Activated CD4-positive, alpha-beta T cell treated with anti-CD3 and anti-CD28 coated beads, Interleukin-2, amount 50 U/mL, for 24 hours (primary cell): ENCODE data around the gene INPP5A.
"Not testable (repeated sequence)": the region's sequence is repeated elsewhere in the genome, so short reads cannot be mapped to it uniquely, and the experiment has no call there.

Experiments
- DNase-seq, 2 donors: peaks; one replicate each; pipeline ENCODE4 v3.0.0-alpha.2; 2020; ENCODE audit warnings: low read depth in 1 of 2, low spot score in 1 of 2

INPP5A gene, protein sequence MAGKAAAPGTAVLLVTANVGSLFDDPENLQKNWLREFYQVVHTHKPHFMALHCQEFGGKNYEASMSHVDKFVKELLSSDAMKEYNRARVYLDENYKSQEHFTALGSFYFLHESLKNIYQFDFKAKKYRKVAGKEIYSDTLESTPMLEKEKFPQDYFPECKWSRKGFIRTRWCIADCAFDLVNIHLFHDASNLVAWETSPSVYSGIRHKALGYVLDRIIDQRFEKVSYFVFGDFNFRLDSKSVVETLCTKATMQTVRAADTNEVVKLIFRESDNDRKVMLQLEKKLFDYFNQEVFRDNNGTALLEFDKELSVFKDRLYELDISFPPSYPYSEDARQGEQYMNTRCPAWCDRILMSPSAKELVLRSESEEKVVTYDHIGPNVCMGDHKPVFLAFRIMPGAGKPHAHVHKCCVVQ

DNA sequence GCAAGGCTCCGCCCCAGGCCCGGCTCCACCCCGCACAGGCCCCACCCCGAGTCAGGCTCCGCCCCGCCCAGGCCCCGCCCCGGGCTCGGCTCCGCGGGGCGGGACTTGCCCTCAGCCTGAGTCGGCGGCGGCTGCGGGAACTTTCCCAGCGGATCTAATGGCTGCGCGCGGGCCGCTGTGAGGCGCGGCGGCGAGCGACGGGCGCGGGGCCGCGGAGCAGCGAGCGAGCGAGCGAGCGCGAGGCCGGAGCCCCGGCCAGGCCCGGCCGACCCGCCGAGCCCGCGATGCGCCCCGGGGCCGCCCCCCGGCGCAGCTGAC, at the start of gene INPP5A:
Gene INPP5A, plus strand, starts transcription at position 104 of the 318 bp plus-strand sequence. CDS start 310 bp downstream, outside the sequence.
- DNase-seq = no peak

DNA sequence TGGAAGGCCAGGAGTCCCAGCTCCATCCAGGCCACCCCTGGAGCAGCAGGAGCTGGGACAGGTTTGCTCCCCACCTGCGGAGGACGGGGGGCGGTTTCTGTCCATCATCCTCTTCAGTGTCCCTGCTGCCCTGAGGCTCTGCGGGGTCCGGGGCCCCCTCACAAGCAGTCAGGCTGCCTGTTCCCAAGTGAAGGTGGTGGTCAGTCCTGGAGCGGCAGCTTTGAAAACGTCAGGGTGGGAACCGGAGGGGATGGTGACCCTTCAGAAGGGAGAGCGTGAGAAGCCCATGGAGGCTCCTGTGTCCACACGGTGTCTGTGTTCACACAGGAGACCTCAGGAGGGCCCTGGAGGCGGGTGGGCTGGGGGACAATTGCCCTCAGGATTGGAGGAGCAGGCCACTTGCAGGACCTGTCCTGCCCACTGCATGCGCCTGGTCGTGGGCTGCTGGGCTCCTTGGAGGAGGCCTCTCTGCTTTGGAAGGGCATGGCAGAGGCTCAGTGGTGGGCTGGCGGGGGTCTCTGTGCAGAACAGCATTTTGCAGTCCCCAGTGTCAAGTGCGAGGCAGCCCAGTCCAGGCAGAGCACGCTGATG, 49.3 kb upstream of the INPP5A start:
- DNase-seq = no peak

DNA sequence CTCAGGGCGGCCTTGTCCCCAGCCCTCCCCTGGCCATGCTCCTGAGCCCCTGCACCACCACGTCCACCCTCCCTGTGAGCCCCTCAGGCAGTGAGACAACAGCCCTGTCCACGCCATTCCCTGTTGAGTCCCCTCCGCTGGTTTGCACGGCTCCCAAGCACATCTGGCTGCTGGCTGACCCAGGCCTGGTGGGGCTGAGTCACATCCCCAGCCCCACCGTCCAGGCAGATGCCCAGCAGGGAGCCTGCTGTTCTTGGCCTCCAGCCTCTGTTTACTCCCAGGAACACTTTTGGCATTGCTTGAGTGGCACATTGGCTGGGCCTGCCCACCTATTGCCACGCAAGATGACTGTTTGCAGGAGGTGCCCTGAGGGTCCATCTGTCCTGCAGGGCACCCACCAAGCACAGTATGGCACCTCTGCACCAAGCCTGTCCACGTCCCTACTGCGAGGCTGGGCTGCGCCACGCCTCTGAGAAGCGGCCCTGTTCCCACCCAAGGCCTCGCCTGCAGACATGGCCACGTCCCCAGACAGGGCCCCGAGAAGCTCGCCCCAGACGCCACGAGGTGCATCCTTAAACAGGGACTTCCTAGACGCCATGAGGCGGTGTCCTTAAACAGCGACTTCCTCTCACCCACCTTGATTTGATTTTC, 48.4 kb upstream of the INPP5A start:
- no peak for DNase-seq

DNA sequence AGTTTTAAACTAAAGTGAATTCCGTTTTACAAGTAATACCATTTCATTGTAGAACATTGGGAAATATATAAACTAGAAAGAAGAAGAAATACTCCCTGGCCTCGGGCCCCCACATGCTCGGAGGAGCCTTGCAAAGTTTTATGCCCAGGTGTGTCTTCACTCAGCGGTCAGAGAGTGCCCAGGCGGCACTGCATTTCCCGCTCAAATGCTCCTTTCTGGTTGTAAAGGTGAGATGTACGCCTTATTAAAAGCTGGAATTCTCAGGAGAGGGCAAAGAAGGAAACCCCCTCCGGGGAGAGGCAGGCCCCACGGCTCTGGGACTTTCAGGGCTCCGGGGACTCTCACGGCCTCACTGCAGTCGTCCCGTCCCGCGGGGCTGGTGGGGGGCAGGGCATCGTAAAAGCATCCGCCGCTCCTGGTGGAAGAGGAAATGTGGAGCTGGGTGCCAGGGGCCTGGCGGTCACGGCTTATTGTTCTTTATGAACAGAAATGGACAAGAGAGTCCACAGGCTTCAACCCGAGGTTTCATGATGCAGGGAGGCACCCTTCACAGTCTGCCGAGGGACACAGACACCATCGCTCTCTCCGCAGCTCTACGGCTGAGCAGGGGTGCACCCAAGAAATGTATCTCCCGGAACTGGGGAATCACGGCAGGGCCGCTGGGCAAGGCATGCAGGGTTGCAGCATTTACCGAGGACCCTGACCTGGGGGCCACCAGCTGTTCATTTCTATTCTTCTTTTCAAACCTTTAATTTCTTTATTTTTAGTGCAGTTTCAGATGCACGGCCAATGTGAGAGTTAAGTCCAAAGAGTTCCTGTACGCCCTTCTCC, 47.7 kb upstream of the INPP5A start:
- DNase-seq = no peak

DNA sequence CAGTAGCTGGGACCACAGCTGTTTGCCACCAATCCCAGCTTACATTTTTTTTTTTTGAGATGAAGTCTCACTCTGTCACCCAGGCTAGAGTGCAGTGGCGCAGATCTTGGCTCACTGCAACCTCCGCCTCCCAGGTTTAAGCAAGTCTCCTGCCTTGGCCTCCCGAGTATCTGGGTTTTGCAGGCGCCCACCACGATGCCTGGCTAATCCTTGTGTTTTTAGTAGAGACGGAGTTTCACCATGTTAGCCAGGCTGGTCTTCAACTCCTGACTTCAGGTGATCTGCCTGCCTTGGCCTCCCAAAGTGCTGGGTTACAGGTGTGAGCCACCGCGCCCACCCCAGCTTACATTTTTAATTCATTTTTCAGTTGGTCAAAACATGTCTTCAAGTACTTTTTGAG, 46.1 kb upstream of the INPP5A start:
- DNase-seq = not testable (repeated sequence)

DNA sequence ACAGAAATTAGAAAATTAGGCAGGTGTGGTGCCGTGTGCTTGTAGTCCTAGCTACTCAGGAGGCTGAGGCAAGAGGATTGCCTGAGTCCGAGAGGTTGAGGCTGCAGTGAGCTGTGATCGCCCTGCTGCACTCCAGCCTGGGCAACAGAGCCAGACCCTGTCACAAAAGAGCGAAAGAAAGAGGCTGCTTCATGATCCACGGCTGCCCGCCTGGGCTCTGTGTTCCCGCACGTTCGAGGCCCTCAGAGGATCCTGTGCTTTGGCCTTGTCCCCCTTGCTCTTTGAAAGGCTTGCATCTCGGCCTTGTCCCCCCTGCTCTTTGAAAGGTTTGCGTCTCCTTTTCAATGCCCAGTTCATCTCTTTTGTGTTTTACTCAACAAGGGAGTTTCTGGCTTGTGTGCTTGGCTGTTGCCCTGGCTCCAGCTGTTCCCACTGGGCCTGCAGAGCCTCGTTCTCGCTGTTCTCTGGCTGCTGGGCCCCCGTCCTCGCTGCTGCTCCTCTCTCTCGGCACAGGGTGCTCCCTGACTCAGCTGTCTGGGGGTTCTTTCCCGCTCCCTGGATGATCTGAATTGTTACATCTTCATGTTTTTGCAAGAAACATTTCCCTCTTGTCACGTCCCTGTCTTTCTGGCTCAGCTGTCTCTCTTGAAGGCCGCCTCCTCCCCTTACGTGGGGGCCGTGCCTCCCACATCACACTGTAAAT, 45.1 kb upstream of the INPP5A start:
- DNase-seq = no peak

DNA sequence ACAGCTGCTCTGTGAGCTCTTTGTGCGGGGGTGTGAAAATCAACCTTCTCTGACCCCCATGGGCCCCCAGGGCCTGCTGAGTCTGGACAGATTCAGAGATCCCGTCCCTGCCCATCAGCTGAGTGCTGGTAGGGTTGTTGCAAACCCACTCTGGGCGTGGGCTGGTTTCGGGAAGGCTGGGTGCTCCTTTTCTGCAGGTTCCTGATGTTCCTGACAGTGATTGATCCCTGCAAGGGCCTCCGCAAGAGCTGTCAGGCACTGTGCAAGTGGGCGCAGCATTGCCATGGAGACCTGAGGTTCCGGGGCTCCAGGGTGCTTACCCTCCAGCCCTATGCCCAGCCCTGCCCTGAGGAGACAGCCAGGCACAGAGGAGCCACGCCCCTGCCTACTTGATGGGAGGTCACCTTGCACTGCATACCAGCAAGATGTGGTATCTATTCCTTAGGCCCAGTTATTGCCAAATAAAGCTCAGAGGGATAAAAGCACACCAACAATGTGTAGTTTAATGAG, 44.3 kb upstream of the INPP5A start:
- no peak for DNase-seq

DNA sequence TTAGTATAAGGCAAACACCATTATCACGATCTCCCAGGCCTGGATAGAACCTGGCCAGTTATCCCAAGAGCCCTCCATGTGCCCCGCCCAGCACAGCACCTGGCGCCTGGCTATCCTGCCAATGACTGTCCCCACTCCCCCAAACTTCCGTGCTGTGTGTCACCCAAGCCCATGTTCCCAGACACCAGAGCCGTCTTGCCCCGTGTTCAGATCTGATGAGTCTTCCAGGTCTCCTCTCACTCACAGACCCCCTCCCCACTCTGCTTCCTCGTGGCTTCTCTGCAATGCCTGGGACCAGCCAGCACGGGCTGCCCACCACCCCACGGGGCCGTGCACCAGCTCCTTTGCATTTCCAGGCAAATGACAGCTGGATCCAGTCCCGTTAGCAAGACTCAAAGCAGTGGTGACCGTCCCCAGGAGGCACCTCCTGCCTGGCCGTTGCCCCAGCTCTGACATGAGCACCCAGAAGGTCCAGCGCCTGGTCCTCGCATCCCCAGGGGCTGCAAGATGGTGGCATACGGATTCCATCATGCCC, 43.8 kb upstream of the INPP5A start:
- no peak for DNase-seq

DNA sequence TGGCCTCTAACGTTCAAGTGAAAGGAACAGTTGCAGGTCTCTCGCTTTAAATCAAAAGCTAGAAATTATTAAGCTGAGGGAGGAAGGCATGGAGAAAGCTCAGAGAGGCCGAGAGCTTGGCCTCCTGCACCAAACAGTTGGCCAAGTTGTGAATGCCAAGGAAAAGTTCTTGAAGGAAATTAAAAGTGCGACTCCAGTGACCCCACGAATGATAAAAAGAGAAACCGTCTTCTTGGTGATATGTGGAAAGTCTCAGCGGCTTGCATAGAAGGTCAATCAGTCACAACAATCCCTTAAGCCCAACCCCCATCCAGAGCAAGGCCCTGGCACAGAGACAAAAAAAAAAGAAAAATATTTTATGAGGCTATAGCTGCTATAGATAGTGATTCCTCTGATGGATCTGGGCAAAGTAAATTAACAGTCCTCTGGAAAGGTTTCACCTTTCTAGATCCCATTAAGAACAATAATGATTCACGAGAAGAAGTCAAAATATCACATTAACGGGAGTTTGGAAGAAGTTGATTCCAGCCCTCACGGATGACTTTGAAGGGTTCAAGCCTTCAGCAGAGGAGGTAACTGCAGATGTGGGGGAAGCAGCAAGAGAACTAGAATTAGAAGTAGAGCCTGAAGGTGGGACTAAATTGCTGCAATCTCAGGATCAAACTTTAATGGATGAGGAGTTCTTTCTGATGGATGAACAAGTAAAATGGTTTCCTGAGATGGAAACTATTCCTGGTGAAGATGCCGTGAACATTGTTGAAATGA, 42.5 kb upstream of the INPP5A start:
- no peak for DNase-seq

DNA sequence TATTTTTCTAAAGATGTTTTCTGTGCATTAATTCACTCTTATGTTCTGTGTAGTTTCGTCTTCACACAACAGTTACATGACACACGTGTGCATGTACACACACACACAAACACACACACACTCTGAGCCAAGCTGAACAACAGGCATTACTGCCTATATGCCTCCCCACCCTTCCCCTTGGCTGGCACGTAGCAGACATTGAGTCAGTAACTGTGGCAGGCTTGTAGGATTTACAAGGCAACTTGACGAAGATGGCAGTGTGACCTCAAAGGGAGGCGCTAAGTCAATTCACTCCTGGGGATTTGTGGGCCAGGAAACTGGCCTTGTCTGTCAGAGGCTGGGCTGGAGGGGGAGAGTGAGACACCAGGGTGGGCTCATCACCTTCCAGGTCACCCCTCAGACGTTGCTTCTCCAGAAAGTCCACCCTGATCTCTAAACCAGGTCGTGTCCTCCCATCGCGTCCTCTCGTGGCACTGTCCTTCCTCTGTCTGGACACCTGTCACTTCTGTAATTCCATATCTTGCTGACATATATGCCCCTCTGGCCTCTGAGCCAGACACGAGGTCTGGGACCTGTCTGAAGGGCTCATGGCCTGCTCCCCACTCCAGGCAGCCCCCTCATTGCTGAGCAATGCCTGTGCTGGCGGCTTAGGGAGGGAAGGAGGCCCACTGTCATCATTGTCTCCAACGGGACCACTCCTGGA, 41.1 kb upstream of the INPP5A start:
- no peak for DNase-seq

DNA sequence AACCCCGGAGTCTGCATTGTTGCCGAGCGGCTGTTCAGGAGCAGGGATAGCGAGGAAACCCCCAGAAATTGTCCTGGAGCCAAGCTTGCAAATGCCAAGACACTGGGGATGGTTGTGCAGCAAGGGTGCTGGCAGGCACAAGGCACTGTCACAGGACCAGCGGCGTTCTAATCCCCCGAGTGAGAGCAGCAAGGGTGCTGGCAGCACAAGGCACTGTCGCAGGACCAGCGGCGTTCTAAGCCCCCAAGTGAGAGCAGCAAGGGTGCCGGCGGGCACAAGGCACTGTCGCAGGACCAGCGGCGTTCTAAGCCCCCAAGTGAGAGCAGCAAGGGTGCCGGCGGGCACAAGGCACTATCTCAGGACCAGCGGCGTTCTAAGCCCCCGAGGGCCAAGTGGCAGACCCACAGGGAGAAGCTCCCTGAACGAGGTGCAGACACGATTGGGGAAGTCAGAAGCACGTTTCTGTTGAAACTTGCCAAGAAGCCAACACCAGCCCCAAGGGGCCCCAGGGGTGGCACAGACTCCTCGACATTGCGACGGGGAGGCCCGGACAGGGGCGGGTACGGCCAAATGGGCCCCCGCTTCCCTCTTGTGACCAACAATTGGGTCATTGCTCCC, 40.4 kb upstream of the INPP5A start:
- DNase-seq = no peak

DNA sequence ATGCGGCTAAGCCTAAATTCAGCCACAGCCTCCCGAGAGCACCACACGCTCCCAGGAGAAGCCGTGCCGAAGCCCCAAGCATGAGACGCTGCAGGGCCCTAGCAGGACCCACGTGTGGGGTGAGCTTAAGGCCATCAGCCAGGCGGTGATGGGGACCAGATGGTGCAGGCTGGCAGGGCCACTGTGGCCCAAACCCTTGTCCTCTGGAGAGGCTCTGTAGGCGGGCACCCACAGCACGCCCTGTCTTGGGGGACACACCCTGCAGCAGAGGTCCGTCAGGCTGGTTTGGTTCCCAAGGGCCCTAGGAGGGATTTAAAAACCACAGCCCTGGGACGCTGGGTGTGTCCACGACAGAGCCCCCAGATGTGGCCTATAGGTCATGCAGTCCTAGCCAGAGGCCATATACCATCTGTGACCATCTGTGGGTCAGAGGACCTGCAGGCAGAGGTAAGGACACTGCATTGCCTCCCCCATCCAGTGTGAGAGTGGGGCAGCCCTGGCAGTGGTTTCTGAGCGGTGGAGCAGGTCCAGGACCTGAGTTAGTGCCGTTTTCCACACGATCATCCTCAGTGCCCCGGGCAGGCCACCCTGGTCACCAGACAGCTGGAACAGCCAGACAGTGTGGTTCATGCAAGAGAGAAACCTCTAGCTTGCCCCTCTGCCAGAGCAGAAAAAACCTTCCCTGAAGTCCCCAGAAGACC, 39.6 kb upstream of the INPP5A start:
- DNase-seq = no peak

DNA sequence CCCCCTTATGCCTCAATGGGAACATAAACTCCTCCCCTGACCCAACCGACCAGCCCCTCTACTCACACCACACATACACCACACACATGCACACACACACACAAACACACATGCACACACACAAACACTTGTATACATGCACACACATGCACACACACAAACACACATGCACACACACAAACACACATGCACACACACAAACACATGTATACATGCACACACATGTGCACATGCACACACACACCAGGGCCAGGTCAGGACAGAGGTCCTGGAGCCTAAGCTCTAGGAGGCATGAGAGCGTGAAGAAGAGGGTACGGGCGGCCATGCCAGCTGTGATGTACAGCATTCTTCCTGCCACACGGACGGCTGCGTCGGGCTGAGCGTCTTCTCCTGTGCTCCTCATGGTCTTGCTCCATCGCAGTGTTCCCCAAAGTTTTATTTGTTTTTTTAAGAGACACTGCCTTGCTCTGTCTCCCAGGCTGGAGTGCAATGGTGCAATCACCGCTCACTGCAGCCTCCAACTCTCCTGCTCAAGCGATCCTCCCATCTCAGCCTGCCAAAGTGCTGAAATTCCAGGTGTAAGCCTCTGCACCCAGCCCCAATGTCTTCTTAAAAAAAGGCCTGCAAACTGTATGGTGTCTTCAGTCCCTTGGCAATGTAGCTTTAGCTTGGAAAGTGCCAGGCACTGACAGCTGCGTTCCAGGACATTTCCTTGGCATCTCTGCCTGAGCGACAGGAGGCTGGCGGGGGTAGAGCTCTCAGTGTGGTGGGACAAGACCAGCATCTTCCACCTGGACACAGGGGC, 38.8 kb upstream of the INPP5A start:
- DNase-seq = no peak

DNA sequence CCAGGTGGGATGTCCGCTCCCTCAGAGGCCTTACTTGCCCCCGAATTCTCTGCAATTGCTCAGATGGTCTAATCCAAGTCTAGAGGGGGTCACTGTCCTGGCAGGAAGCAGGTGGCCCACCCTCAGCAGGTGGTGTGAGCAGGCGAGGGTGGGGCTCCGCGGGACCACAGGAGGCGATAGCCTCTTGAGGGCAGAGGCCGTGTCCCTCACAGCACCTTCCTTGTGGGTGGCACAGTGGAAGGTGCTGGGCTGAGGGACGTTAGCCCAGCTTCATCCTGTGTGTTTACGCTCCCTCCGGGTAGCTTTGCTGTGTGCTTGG, 38.3 kb upstream of the INPP5A start:
- DNase-seq = no peak

DNA sequence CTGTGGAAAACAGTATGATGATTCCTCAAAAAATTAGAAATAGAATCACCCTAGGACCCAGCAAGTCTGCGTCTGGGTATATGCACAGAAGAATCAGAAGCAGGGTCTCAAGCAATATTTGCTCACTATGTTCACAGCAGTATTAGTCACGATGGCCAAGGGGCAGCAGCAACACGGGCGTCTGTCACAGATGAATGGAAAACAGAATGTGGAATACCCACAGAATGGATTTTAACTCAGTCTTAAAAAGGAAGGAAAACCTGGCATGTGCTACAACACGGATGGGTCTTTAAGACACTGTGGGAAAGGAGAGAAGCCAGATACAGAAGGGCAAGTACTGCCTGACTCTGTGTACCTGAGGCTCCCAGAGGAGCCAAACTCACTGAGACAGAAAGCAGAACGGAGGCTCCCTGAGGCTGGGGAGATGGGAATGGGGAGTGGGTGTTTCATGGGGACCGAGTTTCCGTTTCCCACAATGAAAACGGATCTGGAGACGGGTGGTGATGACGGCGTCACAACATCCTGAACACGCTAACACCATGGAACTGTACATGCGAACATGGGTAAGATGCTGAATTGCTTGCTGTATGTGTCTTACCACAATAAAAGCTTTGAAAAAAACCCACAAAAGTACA, 36.7 kb upstream of the INPP5A start:
- DNase-seq = no peak

DNA sequence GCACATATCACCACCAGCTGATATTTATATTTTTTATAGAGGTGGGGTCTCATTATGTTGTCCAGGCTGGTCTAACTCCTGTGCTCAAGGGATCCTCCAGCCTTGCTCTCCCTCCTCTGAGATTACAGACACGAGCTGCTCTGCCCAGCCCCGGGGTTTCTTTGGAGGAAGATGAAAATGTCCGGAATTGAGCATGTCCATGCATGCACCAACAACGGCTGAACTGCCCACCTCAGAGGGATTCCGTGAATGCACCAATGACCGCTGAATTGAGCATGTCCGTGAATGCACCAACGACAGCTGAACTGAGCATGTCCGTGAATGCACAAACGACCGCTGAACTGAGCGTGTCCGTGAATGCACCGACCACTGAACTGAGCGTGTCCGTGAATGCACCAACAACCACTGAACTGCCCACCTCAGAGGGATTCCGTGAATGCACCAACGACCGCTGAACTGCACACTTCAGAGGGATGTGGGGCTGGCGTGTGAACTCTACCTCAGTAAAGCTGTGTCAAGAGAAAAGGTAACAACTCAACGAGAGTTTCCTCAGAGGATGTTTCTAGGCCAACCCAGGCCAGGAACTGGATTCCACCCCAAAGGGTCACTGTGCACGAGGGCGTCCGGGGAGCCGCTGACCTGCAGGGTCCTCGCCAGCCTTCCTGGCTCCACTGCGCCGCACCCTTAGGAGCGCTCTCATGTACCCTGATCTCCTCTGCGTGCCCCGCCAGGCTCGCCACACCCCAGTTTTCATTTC, 34.9 kb upstream of the INPP5A start:
- no peak for DNase-seq
